Measurements from ENCODE around the gene ZNF583. TPM values are rescaled to one million over a fixed set of nuclear protein-coding genes. Genes with fewer than 3 reads are reported as not detected.

The ZNF583 gene
- 6.6 and 7.4 TPM in 2 replicates for total RNA-seq

DNA sequence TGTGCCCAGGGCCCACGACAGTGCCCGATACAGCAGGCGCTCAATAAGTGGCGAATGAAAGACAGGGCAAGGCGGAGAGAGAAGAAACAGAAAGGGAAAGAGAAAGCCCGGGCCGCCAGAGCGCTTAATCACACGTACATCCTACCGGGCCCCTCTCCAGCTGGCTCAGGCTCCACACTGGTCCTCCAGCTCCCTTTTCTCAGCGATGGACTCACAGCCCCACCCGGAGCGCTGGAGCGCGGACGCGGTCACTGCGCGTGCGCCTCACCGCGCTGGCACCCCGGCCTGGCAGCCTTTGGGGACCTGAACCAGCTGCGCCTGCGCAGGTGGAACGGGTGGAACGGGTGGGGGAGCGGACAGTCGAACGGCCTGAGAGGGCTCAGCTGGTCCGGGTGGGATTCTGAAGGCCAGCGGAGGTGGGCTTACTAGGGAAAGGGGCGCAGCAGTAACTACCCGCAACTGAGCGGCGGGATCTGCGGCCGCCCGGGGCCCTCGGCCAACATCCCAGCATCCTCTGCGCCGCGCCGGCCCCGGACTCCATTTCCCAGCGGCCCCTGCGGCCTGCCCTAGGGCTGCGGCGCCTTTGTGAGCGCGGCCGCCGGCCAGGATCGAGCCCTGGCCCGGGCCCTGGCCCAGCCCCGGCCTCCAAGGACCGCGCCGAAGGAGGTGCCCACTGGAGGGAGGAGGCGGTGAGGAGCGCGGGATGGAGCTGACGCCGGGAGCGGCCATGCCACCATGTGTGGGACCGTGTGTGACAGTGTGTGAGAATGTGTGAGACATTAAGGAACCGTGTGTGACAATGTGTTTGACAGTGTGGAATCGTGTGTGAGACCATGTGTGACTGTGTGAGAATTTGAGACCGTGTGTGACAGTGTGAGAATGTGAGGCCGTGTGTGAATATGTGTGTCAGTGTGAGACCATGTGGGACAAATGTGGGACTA is at the start of gene ZNF583:
ZNF583 (plus strand) TSS at position 569 of the 941 bp plus-strand sequence. CDS start 2,783 bp downstream, outside the sequence.

GRCh38 chr19:56393119-56394012 is 10.8 kb upstream of the ZNF583 start, which contains the start of gene ZNF582:
TSS of gene ZNF582 (minus strand) at chr19:56393534. CDS start at chr19:56391752, 1,782 bp downstream.

Other genes with a start within 250 kb of the ZNF583 start
- gene GALP, start 228.3 kb upstream of the ZNF583 start, total RNA-seq, result not detected in 2 replicates
- not detected in 2 replicates for gene ZSCAN5B, start 206.5 kb upstream of the ZNF583 start, total RNA-seq
- gene ZSCAN5C, start 202.1 kb upstream of the ZNF583 start, total RNA-seq, result not detected in 2 replicates
- gene EDDM13, start 131.6 kb upstream of the ZNF583 start, total RNA-seq, result not detected in 2 replicates
- 5.9 and 8.5 TPM in 2 replicates for gene ZSCAN5A, start 89.5 kb upstream of the ZNF583 start, total RNA-seq
- gene ZNF582, start 10.8 kb upstream of the ZNF583 start, total RNA-seq, result 3.0 and 3.9 TPM in 2 replicates
- 9.2 and 10.0 TPM in 2 replicates for gene ZNF667, start 73.0 kb downstream of the ZNF583 start, total RNA-seq
- gene ZNF471, start 103.5 kb downstream of the ZNF583 start, total RNA-seq, result 5.3 and 9.1 TPM in 2 replicates
- 9.5 and 14.3 TPM in 2 replicates for gene ZFP28, start 134.6 kb downstream of the ZNF583 start, total RNA-seq
- 9.5 and 12.2 TPM in 2 replicates for gene ZNF470, start 163.1 kb downstream of the ZNF583 start, total RNA-seq
- 7.7 and 10.5 TPM in 2 replicates for gene ZNF71, start 191.0 kb downstream of the ZNF583 start, total RNA-seq
- 0.32 TPM in 1 of 2 replicates, not detected in the other for gene SMIM17, start 238.8 kb downstream of the ZNF583 start, total RNA-seq

Data from smooth muscle cell of the umbilical artery (primary cell).